OCI-LY1 (cell line): ENCODE data around the gene SLC24A3.

Experiments used
- EZH2 ChIP-seq: fragments of 200-600 bp; sonication (generic), shearing (Covaris generic); IDR thresholded peaks from 2 replicates; pipeline ENCODE4 v1.8.0; 2017; ENCODE audit warnings: borderline replicate concordance, mixed run types, mild to moderate bottlenecking, antibody characterized with exemption, low read length, moderate library complexity, mixed read lengths
- TF ChIP-seq, protein P1 (sequence below): fragments of 200-600 bp; sonication (generic), shearing (Covaris generic); IDR thresholded peaks from 2 replicates; pipeline ENCODE4 v1.5.1; 2017; ENCODE audit warnings: mild to moderate bottlenecking, antibody characterized with exemption, low read length, moderate library complexity, mixed read lengths

DNA sequence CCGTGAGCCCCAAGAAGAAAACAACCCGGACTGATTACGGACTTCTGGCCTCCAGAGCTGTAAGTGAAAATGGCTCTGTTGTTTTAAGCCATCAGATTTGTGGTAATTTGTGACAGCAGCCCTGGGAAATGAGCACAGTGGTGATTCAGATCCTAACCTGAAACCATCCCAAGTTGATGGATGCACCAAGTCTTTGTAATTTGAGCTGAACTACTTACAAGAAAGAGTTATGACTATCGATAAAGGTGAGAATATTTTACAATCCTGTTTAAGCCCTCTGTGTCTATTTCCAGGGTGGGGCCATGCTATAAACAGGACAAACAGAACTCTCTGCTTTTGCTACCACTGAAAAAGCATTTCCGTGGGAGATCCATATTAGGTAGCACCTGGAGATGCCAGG, 526.5 kb downstream of the SLC24A3 start:
- TF ChIP-seq, protein P1, sequence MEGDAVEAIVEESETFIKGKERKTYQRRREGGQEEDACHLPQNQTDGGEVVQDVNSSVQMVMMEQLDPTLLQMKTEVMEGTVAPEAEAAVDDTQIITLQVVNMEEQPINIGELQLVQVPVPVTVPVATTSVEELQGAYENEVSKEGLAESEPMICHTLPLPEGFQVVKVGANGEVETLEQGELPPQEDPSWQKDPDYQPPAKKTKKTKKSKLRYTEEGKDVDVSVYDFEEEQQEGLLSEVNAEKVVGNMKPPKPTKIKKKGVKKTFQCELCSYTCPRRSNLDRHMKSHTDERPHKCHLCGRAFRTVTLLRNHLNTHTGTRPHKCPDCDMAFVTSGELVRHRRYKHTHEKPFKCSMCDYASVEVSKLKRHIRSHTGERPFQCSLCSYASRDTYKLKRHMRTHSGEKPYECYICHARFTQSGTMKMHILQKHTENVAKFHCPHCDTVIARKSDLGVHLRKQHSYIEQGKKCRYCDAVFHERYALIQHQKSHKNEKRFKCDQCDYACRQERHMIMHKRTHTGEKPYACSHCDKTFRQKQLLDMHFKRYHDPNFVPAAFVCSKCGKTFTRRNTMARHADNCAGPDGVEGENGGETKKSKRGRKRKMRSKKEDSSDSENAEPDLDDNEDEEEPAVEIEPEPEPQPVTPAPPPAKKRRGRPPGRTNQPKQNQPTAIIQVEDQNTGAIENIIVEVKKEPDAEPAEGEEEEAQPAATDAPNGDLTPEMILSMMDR: no peak
- TF ChIP-seq EZH2: no peak
